Right forelimb (tissue), 1 donor: ENCODE measurements around the gene FLYWCH1.

Experiments used
- DNase-seq: peaks from one replicate; pipeline ENCODE4 v3.0.0-alpha.2; 2018

The FLYWCH1 gene

DNA sequence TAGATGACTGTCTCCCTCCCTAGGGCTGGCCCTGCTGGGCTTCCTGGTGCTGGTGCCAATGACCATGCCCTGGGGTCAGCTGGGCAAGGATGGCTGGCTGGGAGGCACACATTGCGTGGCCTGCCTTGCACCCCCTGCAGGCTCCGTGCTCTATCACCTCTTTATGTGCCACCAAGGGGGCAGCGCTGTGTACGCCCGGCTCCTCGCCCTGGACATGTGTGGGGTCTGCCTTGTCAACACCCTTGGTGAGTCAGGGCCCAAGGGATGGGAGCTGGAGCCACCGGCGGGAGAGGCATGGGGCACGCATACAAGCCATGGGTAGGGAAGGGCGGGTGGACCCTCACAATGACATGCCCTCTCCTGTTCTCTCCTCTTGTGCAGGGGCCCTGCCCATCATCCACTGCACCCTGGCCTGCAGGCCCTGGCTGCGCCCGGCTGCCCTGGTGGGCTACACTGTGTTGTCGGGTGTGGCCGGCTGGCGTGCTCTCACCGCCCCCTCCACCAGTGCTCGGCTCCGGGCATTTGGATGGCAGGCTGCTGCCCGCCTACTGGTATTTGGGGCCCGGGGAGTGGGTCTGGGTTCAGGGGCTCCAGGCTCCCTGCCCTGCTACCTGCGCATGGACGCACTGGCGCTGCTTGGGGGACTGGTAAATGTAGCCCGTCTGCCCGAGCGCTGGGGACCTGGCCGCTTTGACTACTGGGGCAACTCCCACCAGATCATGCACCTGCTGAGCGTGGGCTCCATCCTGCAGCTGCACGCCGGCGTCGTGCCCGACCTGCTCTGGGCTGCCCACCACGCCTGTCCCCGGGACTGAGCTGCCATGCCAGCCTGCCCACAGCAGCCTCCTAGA lies 59.6 kb downstream of the FLYWCH1 start:
- DNase-seq: no peak

DNA sequence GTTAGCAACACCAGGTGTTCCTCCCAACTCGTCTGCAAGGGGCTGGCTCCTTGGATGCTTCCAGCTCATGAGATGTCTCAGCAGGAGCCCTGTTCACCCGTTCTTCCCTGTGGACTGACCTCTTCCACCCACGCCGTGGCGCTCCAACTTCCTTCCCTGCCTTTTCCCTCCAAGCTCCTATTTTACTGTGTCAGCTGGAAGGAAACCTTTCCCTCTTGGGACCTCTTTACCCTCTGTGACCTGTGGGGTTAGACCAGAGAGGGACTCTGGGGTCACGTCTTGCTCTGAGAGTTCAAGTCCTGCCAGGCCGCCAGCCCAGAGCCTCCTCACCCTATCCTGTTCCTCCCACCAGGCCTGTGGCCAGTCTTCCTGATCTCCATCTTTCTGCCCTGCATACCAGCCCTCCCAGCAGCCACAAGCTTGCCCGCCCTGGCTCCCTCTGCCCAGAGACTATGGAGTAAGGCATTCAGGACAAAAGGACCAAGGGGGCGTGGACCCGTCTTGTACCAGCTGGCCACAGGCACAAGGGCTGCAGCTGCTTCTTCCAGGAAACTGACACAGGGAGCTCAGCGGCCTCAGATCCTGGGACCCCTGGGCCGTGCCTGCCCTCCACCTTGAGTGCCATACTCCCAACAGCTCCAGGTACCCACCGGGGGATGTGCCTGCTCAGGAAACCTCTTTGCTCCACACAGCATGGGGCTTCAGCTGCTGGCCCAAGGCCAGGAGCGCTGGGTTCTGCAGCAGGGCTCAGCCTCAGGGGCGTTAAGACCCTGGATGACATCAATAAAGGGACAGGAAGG lies 60.5 kb downstream of the FLYWCH1 start:
- no peak for DNase-seq

DNA sequence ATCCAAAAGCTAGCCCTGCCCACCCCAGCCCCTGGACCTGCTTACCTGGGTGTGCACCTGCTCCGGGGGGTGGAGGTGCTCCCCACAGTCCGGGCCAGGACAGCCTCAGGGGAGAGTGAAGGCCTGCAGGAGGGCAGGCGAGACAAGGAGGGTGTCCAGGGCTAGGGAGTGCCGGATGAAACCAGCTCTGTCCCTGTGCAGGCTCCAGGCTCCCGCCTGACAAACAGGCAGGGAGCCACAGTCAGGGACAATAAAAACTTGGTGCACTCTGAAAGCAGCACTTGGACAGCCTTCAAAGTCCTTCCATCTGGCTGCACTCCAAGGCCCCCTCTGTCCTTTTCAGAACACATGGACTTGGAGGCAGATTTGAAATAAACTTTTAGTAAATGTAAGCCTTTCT lies 61.4 kb downstream of the FLYWCH1 start:
- DNase-seq: no peak

DNA sequence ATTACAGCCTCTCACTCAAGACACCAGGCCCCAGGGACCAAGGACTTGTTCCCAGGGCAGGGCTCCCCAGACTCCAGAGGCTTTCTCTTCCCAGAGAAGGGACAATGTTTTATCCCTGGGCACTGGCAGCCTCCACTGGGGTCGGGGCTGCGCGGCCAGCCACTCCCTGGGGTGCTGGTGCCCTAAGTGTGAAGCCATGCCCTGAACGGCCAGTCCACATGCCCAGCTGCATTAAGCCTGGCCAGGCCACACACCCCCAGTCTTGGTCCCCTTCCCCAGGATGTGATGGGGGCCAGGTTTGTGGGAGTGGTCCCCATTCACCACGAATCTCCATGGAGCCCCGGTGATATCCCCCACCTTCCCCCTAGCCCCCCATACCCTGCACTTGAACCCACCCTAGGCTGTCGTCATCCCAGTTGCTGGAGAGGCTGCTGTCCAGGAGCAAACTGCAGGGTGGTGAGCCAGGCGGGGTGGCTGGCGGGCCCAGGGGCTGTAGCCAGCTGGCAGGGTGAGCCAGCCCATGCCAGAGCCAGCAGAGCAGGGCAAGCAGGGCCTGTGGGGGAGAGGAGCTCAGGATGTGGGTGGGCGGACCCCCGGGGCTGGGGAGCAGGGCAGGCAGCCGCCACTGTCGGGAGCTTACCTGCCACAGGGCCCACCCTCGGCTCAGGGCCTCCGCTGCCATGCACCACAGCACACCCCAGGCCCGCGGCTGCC lies 62.0 kb downstream of the FLYWCH1 start:
- DNase-seq: no peak

DNA sequence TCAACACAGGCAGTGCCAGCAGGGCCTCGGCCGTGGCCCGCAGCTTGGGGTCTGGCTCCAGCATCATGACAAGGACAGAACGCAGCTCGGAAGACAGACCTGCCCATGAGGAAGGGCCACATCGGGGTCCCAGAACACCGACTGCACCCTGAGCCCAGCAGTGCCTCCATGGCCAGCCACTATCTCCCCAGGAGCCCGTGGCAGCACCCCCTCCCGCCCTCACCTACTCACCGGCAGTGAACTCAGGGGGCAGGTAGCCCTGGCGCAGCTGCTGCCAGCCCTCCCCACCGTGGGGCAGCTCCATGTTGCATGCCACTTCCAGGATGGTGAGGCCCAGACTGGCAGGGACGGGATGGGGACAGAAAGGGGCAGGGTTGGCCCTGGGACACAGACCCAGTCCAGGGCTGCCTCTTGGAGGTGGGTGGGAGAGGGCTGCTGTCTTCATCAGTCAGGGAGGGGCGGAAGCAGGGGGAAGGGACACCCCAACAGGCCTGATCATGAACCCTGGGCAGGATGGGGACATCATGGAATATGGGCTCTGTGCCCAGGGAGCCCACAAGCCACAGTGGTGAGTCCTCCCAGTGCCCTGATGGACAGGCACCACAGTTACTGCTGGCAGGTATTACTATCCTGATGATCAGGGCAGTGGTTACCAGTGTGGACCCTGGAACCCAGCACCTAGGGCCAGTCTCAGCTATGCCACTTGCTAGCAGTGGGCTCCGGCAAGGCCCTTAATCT lies 62.8 kb downstream of the FLYWCH1 start:
- DNase-seq: no peak

DNA sequence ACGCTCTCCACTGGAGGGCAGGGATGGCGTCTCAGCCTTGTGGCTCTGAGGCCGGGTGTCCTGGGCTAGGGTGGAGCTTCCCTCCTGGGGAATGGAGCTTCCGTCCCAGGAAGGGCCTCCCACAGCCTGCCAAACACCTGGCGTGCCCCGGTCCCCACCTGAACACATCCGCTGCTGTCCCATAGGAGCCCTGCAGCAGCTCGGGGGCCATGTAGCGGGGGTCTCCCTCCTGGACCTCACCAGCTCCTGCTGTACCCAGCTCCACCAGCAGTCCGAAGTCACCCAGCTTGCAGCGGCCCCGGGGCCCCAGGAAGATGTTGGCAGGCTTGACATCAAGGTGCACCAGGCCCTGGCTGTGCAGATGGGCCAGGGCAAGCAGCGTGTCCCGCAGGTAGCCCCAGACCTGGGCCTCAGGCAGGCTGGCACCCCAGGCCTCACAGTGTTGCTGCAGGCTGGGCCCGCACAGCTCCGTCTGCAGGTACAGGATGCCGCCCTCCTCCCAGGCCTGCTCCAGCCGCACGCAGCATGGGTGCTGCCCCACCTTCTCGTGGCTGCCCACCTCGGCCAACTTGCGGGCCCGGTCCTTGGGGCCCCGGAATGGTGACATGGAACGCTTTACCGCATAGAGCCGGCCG lies 63.5 kb downstream of the FLYWCH1 start:
- DNase-seq: no peak

DNA sequence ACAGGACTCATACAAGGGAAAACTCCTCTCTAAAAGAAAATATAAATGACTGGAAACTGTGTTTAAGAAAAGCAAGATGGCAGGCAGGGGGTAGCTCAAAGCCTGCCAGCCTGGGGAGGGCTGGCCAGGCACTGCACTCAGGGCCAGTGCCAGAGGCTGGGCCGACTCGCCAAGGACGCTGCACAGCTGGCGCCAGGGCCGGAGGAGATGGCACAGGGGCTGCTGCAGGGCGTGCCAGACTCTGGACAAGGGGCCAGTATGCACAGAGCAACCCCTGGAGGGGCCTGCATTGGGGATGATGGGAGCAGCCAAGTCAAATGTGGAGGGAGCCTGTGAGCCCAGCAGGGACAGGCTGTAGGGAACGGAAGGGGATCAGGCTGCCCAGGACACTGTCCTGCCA lies 64.5 kb downstream of the FLYWCH1 start:
- DNase-seq: no peak

DNA sequence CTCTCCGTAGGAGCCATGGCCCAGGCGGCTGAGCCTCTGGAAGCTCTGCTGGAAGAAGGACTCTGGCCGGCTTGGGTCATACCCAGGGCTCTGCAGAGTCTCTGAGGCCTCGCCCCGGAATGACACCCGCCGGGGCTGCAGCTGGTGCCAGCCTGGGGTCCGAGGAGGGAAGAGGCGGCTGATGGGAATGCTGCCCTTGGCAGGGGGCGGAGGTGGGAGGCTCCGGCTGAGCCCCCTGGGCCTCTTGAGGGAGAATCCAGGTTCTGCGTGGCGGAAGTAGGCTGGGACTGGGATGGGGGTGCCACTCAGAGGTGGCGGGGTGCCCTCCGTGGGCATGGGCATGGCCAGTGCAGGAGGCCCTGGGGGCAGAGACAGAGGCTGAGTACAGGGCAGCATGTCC lies 64.9 kb downstream of the FLYWCH1 start:
- no peak for DNase-seq

DNA sequence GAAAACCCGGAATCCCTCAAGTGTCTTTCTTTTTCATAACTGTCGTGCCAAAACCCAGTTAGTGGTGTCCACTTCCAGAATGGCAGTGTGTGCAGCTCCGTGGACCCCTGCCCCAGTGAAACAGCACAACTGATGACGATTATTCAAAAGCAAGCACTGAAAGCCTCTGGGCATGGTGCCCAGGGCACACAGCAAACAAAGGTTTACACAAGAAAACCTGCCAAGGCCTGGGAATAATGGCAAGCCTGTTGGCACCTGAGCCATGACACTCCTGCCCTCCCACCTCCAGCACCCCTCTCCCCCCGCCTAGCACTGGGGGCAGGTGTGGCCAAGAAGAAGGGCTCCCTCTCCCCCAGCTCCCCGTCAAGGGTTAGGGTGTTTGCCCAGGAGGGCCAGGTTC lies 65.7 kb downstream of the FLYWCH1 start:
- no peak for DNase-seq

DNA sequence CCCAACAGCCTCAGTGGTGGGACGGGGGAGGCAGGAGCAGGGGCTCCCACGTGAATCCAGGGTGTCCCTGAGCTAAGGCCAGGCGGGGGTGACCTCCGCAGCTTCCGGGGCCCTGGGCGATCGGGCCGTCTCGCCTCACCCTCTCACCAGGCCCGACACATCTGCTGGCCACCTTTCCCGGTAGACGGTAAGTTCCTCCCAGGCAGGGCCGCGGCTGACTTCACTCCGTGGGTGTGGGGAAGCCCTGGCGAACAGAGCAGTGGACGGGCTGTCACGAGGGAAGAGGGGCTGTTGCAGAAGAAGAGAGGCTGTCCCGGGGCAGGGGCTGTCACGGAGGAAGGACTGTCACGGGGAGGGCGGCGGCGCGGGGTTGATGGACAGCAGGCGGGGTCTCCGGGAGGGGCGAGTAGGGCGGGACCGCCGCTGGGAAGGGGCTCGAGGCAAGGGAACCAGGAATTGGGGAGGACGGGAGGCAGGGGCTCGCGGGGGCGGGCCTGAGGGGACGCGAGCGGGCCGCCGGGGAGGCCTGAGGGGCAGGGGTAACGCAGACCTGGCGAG lies 68.0 kb downstream of the FLYWCH1 start:
- DNase-seq: no peak

DNA sequence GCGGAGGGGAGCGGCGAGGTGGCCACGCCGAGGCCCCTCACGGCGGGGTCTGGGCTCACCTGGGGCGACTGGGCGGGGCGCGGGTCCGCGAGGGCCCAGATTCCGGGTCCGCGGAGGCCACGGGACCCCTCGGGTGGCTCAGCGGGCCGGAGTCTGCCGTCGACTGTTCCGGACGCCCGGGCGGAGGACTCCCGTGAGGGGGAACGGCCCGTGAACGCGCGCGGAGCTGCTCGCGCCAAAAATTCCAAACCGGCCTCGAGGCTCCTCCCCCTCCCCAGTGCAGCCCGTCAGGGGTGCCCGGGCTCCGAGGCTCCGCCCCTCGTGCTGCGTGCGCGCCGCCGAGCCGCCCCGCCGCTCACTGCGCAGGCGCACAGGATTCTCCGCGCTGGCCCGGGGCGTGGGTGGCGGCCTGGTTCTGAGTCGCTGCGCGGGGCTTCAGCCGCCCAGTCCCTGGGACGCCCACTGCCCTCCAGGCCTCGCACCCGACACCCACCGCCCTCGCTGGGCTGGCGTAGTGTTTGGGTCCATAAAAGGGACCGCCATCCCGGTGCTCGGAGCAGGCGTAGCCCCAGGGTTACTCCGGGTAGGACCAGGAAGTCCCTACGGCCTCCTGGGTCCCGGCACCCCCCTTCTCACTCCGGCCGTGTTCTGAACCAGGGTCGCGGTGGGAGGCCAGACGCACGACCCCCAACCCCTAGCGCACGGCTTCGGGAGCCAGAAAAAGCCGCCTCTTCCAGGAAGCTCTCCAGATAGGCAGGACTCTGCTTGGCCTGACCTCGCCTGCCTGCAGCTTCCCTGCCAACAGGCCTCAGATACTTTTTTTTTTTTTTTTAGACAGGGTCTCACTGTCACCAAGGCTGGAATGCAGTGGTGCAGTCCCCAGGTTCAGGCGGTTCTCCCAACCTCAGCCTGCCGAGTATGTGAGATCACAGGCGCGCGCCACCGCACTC lies 68.8 kb downstream of the FLYWCH1 start, which contains the start of gene PKMYT1:
PKMYT1 (minus strand) TSS at position 220 of the 950 bp plus-strand sequence. CDS start 789 bp downstream, outside the sequence.
- DNase-seq: peak; percentile 94

DNA sequence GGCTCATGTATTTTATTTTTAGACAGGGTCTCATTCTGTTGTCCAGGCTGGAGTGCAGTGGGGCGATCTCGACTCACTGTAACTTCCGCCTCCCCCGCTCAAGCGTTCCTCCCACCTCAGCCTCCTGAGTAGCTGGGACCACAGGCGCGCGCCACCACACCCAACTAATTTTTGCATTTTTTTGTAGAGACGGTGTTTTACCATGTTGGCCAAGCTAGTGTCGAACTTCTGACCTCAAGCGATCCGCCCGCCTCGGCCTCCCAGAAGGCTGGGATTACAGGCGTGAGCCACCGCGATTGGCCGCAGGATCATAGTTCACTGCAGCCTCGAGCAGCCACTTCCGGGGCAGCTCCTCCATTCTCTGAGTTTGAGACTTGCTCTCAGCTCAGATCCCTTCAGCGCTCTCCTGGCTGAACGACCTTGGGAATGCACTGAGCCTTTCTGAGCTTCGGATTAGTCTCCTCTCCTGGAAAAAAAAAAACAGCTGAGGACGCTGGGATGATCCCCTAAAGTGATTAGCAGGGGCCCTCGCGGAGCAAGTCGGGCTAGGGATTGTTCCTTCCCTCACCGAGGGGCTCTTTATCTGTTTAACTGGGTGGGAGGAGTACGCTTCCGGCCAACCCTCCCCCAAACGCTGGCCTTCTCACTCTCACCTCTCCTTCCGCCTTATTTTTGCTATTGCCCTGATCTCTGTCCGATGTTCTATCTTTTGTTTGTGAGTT lies 69.6 kb downstream of the FLYWCH1 start:
- no peak for DNase-seq

DNA sequence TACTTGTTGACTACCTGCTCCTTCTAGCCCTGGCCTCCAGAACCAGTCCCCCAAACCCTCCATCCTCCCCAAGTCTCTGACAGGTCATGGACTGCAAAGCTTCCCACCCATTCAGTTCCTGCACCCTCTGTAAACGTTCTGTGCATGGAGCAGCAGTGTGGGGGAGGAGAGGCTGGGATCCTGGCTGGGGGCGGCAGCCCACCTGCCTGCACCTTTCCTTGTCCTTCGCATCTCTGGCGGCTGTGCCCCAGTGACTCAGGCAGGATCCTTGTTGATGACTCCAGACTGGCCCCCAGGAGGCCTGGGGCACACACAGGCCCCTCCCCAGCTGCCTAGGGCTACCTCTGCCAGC lies 70.1 kb downstream of the FLYWCH1 start:
- no peak for DNase-seq

DNA sequence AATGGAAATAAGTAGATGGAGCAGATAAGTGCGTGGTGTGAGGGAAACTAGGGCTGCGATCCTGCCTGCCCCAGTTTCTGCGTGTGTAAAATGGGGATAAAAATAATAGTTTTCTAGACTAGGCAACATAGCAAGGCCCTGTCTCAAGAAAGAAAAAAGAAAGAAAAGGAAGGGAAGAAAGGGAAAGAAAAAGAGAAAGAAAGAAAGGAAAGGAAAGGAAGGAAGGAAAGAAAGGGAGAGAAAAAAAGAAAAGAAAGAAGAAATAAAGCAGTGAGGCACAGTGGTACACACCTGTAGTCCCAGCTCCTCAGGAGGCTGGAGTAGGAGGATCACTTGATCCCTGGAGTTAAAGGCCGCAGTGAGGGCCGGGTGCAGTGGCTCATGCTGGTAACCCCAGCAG lies 70.7 kb downstream of the FLYWCH1 start:
- no peak for DNase-seq

DNA sequence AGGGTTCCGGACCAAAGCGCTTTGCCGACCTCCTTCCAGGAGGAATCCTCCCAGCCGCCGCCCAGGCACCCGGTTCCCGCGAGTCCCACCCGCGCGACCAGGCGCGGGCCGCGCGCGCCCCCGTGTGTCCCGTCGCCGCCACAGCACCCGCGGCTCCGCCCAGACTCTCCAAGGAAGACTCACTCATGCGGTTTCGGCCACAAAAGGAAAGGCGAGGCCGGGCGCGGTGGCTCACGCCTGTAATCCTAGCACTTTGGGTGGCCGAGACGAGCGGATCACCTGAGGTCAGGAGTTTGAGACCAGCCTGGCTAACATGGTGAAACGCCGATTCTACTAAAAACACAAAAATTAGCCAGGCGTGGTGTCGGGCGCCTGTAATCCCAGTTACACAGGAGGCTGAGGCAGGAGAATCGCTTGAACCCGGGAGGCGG lies 72.0 kb downstream of the FLYWCH1 start:
- DNase-seq: peak; percentile 88

DNA sequence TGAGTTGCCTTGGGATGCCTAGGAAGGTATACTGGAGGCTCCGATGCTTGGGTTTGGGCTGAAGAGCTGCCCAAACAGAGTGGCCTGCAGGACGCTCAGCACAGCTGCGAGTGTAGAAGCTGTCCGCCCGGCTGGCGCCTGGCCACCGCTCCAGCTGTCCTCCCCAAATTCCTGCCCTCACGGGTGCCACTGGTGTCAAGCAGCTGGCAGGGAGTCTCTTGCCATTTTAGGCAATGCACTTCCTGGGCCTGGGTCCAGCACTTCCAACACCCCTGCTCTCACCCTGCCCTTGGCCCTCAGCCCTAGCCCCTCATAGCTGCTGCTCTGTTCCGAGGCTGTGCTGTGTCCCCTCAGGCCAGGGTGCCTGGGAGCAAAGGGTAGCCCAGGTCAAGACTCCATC lies 73.7 kb downstream of the FLYWCH1 start:
- DNase-seq: peak; percentile 78

DNA sequence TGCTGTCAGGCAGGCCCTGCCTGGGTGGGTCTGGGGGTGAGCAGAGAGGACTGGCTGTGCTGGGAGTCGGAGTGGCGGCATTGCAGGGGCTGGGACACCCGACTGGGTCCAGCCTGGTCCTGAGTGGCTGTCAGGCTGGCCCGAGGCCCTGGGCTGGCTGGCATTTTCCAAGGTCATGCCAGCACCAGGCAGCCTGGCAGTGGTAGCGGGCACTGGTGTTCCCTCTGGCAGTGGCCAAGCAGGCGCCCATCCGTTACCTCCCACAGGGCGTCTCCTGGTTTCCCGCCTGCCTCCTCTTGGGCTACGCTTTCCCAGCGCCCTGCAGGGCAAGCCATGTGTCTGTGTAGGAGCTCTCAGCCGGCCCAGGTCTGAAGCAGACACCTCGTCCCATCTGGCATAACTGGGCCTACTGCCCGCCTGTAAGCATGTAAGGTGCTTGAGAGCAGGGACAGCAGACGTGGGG lies 74.2 kb downstream of the FLYWCH1 start:
- no peak for DNase-seq

DNA sequence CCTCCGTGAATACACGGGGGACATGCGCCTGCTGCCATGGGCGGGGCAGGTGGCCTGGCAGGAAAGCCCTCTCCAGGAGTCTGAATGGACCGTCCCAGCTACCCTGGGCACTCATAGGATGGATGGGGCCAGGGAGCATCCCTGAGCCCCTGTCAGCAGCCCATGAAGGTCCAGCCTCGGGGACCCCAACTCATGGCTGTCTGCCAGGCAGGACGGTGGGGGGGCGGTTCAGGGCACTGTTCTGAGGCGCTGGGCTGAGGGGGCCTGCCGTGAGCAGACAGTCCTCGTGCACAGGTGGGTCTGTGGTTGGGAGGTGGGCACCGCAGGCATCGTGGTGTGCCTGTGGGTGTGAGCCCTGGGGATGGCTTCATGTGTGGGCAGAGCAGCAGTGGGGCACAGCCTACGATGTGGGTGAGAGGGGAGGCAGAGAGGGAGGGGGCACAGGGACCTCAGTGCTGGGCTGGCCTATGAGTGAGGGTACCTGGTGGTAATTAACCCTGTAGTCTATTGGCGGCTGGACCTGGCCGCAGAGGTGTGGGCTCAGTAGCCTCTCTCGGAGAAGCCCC lies 75.0 kb downstream of the FLYWCH1 start:
- DNase-seq: no peak

DNA sequence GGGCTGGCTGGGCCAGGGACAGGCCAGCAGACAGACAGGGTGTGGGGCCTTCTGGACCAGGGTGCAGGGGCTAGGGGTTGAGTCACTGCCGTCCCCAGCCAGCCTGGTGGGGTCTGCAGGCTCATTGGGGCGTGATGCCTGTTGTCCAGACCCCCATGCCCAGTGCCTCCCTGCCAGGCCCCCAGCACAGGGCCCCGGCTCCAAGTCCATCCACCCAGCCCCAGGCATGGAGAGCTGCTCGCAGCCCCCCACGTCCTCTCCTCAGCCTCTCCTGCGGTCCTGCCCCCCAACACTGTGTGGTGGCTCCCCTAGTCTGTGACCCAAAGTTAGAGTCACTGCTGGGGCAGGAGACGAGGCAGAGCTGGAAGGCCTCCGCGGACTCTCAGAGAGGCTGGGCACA lies 75.6 kb downstream of the FLYWCH1 start:
- DNase-seq: no peak
